ENCODE measurements around the gene ISL2.

GRCh38 chr15:76311100-76311953 is 25.2 kb upstream of the ISL2 start, which contains the start of gene ETFA:
- TF ChIP-seq POLR2AphosphoS5 (IDR thresholded peaks at IDR 0.05; ENCODE audit: low read depth, low read length) (peak; percentile 87), ZFP90 (CRISPR knock-in tag; IDR thresholded peaks at IDR 0.05; ENCODE audit: borderline replicate concordance) (no peak; the same call in 1 of the 2 replicates)
